Psoas muscle (tissue), 8 donors: ENCODE measurements around the gene TRIM41. TPM values are rescaled to one million over a fixed set of nuclear protein-coding genes. Genes with fewer than 3 reads are reported as not detected.

Experiments
- ATAC-seq, 4 donors: fragments of 200-7000 bp; cut with Tn5 transposase; one replicate each; pipeline ENCODE4 v1.9.1; 2020; ENCODE audit warnings: moderate library complexity in 3 of 4, mild to moderate bottlenecking in 2 of 4
- DNase-seq, 2 donors: peaks; one replicate each; pipeline ENCODE4 v3.0.0-alpha.2; 2020
- H3K27ac ChIP-seq: fragments of 200-600 bp; one replicate; pipeline ENCODE4 v1.8.0; 2022
- H3K27me3 ChIP-seq, 3 donors: fragments of 200-600 bp in 1 of 3; one replicate each; pipeline versions ENCODE4 v1.6.1 to v1.8.0; 2013 to 2022; ENCODE audit warnings: low read length in 2 of 3, mild to moderate bottlenecking in 2 of 3, moderate library complexity in 1 of 3; ENCODE audit not compliant: insufficient read depth in 3 of 3
- H3K36me3 ChIP-seq, 2 donors: fragments of 200-600 bp in 1 of 2; one replicate each; pipeline versions ENCODE4 v1.6.1 to v1.8.0; 2013 to 2022; ENCODE audit warnings: low read depth in 1 of 2, mild to moderate bottlenecking in 1 of 2, moderate library complexity in 1 of 2; ENCODE audit not compliant: insufficient read depth in 1 of 2
- H3K4me1 ChIP-seq: fragments of 200-600 bp; one replicate; pipeline ENCODE4 v1.8.0; 2022
- H3K4me3 ChIP-seq: fragments of 200-600 bp; one replicate; pipeline ENCODE4 v1.8.0; 2022; ENCODE audit warnings: mild to moderate bottlenecking
- H3K9me3 ChIP-seq: fragments of 200-600 bp; one replicate; pipeline ENCODE4 v1.8.0; 2022
- WGBS, 3 donors: extraction: QIAGEN DNeasy Blood & Tissue Kit; methylation state at CpG; one replicate each; pipeline versions ENCODE4 v1.1.6 to v1.1.7; 2013; 5-methylcytosine and 5-hydroxymethylcytosine counted together
- intact Hi-C, 2 donors: fragments of 100-400 bp; cut with DNase I; formaldehyde crosslinking; loops; one replicate each; pipeline versions ENCODE4 v1.11.0 to v1.14.2; 2022
- polyA plus RNA-seq, 3 donors: library from polyadenylated mRNA; stranded (reverse); fragments of 200-250 nt; gene quantifications; one replicate each; pipeline ENCODE4 v1.2.3, GENCODE V29; 2013
- total RNA-seq, 4 donors: library from RNA; stranded (reverse); fragmentation: NEBNext Ultra II Directional in 2 of 4; extraction: Animal tissue kit (Norgen Biotek cat#: 25700) in 2 of 4; gene quantifications; one replicate each; pipeline versions ENCODE4 v1.2.1 to v1.2.4, GENCODE V29; 2021 to 2023
- TF ChIP-seq, protein P1 (sequence below): fragments of 200-600 bp; IDR thresholded peaks from one replicate; pipeline ENCODE4 v1.8.0; 2022; ENCODE audit warnings: antibody characterized with exemption
- donor health status: healthy with polysubstance abuse.
- donor health status: DM: no; HTN: no; CAD: no; lungs with moderate emphysema.
- donor health status: Bipolar disorder and iron deficiency.
- donor health status: healthy.
- donor health status: DM: yes; HTN: yes; CAD: no.
- donor health status: DM: no; HTN: no; CAD: no.
- donor health status: DM: no; HTN: no; CAD: no.
- donor health status: DM: yes; HTN: yes; CAD: no.

TRIM41 gene
- total and polyA plus RNA-seq, 7 donors = 12.5 to 44.0 (median 30.3) TPM

DNA sequence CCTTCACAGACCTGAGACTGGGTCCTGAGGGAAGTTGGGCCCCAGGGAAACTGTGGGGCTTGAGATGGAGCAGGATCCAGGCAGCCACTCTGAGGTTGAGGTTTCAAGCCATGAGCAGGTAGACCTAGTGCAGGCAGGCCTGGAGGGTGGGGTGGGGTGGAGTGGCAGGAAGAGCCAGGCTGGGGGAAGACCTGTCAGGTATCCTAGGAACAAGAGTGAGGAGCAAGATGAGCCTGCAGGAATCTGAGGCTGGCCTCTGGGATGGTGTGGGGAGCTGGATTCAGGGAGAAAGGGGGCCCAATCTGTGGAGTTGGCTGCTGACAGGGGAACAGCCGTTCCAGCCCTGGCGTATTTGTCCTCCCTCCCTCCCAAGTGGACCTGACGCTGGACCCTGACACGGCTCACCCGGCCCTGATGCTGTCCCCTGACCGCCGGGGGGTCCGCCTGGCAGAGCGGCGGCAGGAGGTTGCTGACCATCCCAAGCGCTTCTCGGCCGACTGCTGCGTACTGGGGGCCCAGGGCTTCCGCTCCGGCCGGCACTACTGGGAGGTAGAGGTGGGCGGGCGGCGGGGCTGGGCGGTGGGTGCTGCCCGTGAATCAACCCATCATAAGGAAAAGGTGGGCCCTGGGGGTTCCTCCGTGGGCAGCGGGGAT, 10.8 kb downstream of the TRIM41 start:
- Histone ChIP-seq H3K9me3 (no peaks in the 10 kb centered on the region), H3K36me3 (peaks cover 10 to 97% of the 10 kb centered on the region in 2 donors), H3K4me3 (no peak overlapping the region), H3K27ac (no peak overlapping the region), H3K4me1 (no peaks in the 10 kb centered on the region), H3K27me3 (no peaks in the 10 kb centered on the region)
- no peak for DNase-seq
- WGBS, 3 donors = 87 to 90% (median 89%) methylated on average over 23 to 24 of the region's 24 CpGs
- ATAC-seq = peak; percentile 17 to 24 (median 19)
- intact Hi-C loops = no loop called here
- TF ChIP-seq, protein P1, sequence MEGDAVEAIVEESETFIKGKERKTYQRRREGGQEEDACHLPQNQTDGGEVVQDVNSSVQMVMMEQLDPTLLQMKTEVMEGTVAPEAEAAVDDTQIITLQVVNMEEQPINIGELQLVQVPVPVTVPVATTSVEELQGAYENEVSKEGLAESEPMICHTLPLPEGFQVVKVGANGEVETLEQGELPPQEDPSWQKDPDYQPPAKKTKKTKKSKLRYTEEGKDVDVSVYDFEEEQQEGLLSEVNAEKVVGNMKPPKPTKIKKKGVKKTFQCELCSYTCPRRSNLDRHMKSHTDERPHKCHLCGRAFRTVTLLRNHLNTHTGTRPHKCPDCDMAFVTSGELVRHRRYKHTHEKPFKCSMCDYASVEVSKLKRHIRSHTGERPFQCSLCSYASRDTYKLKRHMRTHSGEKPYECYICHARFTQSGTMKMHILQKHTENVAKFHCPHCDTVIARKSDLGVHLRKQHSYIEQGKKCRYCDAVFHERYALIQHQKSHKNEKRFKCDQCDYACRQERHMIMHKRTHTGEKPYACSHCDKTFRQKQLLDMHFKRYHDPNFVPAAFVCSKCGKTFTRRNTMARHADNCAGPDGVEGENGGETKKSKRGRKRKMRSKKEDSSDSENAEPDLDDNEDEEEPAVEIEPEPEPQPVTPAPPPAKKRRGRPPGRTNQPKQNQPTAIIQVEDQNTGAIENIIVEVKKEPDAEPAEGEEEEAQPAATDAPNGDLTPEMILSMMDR = no peak

DNA sequence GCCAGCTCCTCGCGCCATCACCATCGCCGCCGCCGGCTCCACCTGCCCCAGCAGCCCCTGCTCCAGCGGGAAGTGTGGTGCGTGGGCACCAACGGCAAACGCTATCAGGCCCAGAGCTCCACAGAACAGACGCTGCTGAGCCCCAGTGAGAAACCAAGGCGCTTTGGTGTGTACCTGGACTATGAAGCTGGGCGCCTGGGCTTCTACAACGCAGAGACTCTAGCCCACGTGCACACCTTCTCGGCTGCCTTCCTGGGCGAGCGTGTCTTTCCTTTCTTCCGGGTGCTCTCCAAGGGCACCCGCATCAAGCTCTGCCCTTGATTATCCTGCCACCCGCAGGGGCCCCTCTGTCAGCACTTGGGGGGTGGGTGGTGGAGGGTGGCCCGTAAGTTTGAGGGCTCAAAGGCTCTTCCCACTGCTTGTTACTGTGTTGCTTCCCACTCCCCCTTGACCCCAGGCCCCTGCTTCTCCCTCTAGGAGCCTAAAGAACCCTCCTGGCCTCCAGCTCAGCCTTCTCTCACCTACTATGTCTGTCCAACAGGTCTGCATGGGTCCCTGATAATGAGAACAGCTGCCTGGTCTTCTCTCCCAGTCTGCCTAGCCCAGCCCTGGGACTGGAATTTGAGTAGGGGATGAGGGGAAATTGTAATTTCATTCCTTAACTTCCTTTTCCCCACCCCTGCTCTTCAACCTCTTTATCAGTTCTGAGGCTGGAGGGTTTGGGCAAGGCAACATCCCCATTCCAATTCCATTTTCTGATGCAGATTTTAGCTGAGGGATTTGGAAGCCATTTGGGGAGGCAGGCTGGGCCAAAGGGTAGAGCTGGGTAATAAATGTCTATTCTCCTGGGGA, 11.6 kb downstream of the TRIM41 start:
- DNase-seq = no peak
- intact Hi-C loops = no loop called here
- no peaks in the 10 kb centered on the region for H3K4me1 ChIP-seq
- TF ChIP-seq, protein P1 = no peak
- no peak overlapping the region for H3K4me3 ChIP-seq
- no peaks in the 10 kb centered on the region for H3K27me3 ChIP-seq
- no peaks in the 10 kb centered on the region for H3K9me3 ChIP-seq
- H3K27ac ChIP-seq = no peak overlapping the region
- 81 to 89% (median 83%) methylated on average over 22 of the region's 22 CpGs for WGBS, 3 donors
- peaks cover 16 to 97% of the 10 kb centered on the region in 2 donors for H3K36me3 ChIP-seq
- peak; percentile 3 to 24 (median 18) for ATAC-seq

DNA sequence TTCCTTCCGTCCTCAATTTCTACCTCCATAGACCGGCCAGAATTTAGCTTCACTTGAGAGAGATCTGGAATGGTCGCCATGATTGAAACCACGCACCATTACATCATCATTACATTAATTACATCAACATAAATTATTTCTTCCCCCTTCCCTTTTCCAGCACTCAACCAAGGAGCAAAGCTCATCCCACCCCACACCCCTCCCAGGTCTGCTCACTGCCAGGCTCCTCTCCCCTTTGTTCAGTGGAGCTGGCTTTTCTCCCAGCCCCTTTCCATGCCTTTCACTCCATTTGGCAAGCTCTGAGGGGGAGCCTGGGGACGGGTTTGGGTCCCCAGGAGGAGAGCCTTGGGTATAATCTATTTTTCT, 12.2 kb downstream of the TRIM41 start:
- Histone ChIP-seq H3K4me3 (no peak overlapping the region), H3K4me1 (no peaks in the 10 kb centered on the region), H3K27ac (no peak overlapping the region), H3K9me3 (no peaks in the 10 kb centered on the region), H3K36me3 (peaks cover 16 to 99% of the 10 kb centered on the region in 2 donors), H3K27me3 (no peaks in the 10 kb centered on the region)
- 71 to 73% (median 72%) methylated on average over 5 of the region's 5 CpGs for whole genome bisulfite sequencing, 3 donors
- intact Hi-C loops = no loop called here
- ATAC-seq (no peak), DNase-seq (no peak)
- TF ChIP-seq, protein P1 = no peak

DNA sequence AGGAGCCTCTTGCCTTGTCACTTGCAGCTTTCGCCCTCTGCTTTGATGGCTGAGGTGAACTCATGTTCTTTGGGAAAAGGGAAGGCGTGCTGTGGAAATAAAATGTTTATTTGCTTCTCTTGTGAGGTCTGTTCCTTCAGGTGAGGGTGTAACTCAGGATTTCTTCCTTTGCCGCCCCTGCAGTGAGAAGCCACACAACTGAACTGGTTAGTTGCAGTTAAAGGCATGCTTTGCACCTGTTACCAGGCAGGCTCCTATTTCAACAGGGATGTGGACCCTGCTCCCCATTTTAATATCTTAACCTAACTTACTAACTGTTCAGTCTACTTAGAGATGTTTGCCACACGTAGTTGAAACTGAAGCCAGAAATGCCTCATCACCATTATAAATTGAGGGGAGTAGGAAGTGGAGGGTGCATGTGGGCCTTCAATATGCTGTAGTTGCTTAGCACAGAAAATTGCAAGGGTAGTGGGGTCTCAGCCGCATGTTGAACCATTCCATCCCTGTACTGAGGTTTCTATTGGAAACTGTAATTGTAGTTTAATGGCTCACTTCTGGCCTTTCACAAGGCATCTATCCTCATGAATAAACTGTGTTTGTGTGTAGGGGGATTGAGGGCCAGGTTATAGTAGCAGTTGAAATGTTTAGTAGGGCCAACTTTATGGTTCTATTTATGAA, 12.7 kb downstream of the TRIM41 start:
- Histone ChIP-seq H3K27ac (no peak overlapping the region), H3K4me3 (no peak overlapping the region), H3K36me3 (peaks cover 16 to 100% of the 10 kb centered on the region in 2 donors), H3K4me1 (no peaks in the 10 kb centered on the region), H3K27me3 (no peaks in the 10 kb centered on the region), H3K9me3 (no peaks in the 10 kb centered on the region)
- ATAC-seq (no peak), DNase-seq (no peak)
- 63 to 69% (median 64%) methylated on average over 5 of the region's 5 CpGs for WGBS, 3 donors
- TF ChIP-seq, protein P1 = no peak
- intact Hi-C loops = no loop called here
